A673 (cell line): Measurements from ENCODE around the gene ZNF688. TPM values are rescaled to one million over a fixed set of nuclear protein-coding genes. Genes with fewer than 3 reads are reported as not detected.

Experiments used
- BruUV-seq: library from RNA; stranded (reverse); fragments of 400-500 nt; replicated peaks from 2 replicates; lab custom pipeline; 2021; lab: Mats Ljungman, UMichigan
- CTCF ChIA-PET: fragments of 300-600 bp; sonication (Branson Sonifier 250); formaldehyde crosslinking; loops from one replicate; lab custom pipeline; 2022; ENCODE audit warnings: antibody characterized with exemption; lab: Charles Lee
- POLR2A ChIA-PET: fragments of 300-600 bp; sonication (Branson Sonifier 250); formaldehyde crosslinking; loops from one replicate; lab custom pipeline; 2022; ENCODE audit warnings: antibody characterized with exemption; ENCODE audit not compliant: low non-redundant PET; lab: Charles Lee
- DNase-seq: peaks from one replicate; pipeline ENCODE4 v3.0.0-alpha.2; 2015; ENCODE audit warnings: low spot score
- H3K27ac ChIP-seq: fragments of 200-600 bp; sonication (generic); 2 replicates; pipeline ENCODE4 v1.5.1; 2016; ENCODE audit warnings: mixed run types, low read depth, mild to moderate bottlenecking, mixed read lengths, antibody characterized with exemption, low read length; ENCODE audit not compliant: poor library complexity, severe bottlenecking
- H3K27me3 ChIP-seq: fragments of 200-600 bp; sonication (generic); replicated peaks from 2 replicates; pipeline ENCODE4 v1.6.1; 2017; ENCODE audit warnings: mixed run types, low read depth, mild to moderate bottlenecking, mixed read lengths, antibody characterized with exemption, low read length; ENCODE audit not compliant: insufficient read depth, poor library complexity
- H3K36me3 ChIP-seq: fragments of 200-600 bp; sonication (generic); 2 replicates; pipeline ENCODE4 v1.6.1; 2016; ENCODE audit warnings: mixed run types, mild to moderate bottlenecking, mixed read lengths, antibody characterized with exemption, low read length; ENCODE audit not compliant: insufficient read depth, poor library complexity, severe bottlenecking
- H3K4me1 ChIP-seq: fragments of 200-600 bp; sonication (generic); 2 replicates; pipeline ENCODE4 v1.6.1; 2017; ENCODE audit warnings: mixed run types, mild to moderate bottlenecking, mixed read lengths, antibody characterized with exemption, low read length; ENCODE audit not compliant: insufficient read depth, poor library complexity, severe bottlenecking
- H3K4me3 ChIP-seq: fragments of 200-600 bp; sonication (generic); 2 replicates; pipeline ENCODE4 v1.5.1; 2016; ENCODE audit warnings: low read depth, mixed run types, mild to moderate bottlenecking, mixed read lengths, low read length; ENCODE audit not compliant: poor library complexity, severe bottlenecking
- H3K9me3 ChIP-seq: fragments of 200-600 bp; sonication (generic); 2 replicates; pipeline ENCODE4 v1.6.1; 2016; ENCODE audit warnings: mixed run types, low read depth, mild to moderate bottlenecking, mixed read lengths, antibody characterized with exemption, low read length; ENCODE audit not compliant: poor library complexity, severe bottlenecking
- EZH2 ChIP-seq: fragments of 200-600 bp; sonication (generic); IDR thresholded peaks from 2 replicates; pipeline ENCODE4 v1.6.1; 2017; ENCODE audit warnings: borderline replicate concordance, low read depth, mild to moderate bottlenecking, mixed read lengths, antibody characterized with exemption, low read length; ENCODE audit not compliant: poor library complexity, severe bottlenecking
- intact Hi-C: fragments of 100-400 bp; cut with micrococcal nuclease; formaldehyde crosslinking; loops from one replicate; pipeline ENCODE4 v1.10.0; 2022; ENCODE audit not compliant: unreplicated experiment
- total RNA-seq: library from RNA; stranded (reverse); gene quantifications from 2 replicates; pipeline ENCODE4 v1.2.3, GENCODE V29; 2021
- TF ChIP-seq, protein P1 (sequence below): fragments of 300-800, 200-600 bp; sonication (generic); conservative IDR thresholded peaks from 2 replicates; pipeline ENCODE4 v1.5.1; 2017; ENCODE audit warnings: low read depth, mild to moderate bottlenecking, antibody characterized with exemption, low read length, moderate library complexity, mixed read lengths

The ZNF688 gene
- total RNA-seq, 1 experiment from 2014 or later = 8.5 TPM

DNA sequence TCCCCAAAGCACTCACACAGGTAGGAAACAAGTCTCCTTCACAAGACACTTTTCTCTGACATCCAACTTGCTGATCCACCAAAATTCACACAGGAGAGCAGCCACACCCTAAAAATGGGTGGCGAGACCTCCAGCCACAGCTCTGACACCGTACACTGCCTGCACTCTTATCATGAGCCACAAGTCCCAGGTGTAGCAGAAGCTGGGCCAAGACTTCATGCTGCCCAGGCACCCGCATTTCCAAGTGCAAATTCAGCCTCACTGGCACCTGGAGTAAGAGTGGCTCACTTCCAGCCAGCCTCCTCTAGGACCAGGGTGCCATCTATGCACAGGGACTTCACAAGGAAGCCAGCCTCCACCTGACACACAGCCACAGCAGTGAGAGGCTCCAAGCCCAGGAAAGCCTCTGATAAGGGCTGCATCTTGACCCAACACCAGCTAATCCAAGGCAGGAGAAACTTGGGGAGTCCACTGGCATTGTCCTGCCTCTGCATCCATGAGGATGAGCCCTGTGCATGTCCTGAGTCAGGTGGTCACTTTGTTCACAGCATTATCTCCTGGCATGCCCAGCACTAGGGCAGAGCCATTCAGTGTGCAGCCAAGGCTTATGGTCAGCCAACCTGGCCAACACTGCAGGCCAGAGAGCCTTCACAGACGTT lies 42.6 kb downstream of the ZNF688 start:
- intact Hi-C loops = no loop called here
- no peaks in the 10 kb centered on the region for H3K9me3 ChIP-seq
- H3K36me3 ChIP-seq = peaks cover 26% of the 10 kb centered on the region
- BruUV-seq = no TSS peak
- no peaks in the 10 kb centered on the region for H3K27me3 ChIP-seq
- peaks cover 12% of the 10 kb centered on the region for H3K4me1 ChIP-seq
- no peak for TF ChIP-seq EZH2
- TF ChIP-seq, protein P1, sequence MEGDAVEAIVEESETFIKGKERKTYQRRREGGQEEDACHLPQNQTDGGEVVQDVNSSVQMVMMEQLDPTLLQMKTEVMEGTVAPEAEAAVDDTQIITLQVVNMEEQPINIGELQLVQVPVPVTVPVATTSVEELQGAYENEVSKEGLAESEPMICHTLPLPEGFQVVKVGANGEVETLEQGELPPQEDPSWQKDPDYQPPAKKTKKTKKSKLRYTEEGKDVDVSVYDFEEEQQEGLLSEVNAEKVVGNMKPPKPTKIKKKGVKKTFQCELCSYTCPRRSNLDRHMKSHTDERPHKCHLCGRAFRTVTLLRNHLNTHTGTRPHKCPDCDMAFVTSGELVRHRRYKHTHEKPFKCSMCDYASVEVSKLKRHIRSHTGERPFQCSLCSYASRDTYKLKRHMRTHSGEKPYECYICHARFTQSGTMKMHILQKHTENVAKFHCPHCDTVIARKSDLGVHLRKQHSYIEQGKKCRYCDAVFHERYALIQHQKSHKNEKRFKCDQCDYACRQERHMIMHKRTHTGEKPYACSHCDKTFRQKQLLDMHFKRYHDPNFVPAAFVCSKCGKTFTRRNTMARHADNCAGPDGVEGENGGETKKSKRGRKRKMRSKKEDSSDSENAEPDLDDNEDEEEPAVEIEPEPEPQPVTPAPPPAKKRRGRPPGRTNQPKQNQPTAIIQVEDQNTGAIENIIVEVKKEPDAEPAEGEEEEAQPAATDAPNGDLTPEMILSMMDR = no peak
- ChIA-PET POLR2A (no interaction called here), CTCF (no interaction called here)
- DNase-seq = no peak
- H3K4me3 ChIP-seq = no peak overlapping the region
- no peak overlapping the region for H3K27ac ChIP-seq

DNA sequence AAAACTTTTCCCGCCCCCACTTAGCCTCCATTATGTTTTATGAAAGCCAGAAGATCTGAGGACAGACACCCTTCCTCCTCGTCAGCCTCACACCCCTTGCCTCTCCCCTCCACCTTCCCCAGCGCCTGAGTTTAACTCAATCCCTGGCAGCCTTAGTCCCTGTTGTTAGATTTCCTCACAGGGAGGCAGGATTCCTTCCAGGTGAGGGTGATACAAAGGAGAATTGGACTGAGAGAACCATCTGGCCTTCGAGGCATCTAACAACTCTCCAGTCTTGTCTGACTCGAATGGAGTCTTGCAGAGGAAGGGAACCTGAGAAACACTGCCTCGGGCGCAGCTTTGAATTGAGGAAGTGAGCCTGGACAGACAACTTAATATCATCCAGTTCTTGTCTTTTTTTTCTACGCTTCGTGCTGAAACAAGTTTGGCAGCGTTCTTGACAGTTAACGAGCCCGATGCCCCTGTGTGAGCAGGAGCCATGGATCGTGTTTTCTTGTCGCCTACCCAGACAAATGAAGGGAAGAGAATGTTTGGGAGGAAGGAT lies 43.8 kb downstream of the ZNF688 start:
- H3K4me3 ChIP-seq = peak overlapping the region; percentile 86

DNA sequence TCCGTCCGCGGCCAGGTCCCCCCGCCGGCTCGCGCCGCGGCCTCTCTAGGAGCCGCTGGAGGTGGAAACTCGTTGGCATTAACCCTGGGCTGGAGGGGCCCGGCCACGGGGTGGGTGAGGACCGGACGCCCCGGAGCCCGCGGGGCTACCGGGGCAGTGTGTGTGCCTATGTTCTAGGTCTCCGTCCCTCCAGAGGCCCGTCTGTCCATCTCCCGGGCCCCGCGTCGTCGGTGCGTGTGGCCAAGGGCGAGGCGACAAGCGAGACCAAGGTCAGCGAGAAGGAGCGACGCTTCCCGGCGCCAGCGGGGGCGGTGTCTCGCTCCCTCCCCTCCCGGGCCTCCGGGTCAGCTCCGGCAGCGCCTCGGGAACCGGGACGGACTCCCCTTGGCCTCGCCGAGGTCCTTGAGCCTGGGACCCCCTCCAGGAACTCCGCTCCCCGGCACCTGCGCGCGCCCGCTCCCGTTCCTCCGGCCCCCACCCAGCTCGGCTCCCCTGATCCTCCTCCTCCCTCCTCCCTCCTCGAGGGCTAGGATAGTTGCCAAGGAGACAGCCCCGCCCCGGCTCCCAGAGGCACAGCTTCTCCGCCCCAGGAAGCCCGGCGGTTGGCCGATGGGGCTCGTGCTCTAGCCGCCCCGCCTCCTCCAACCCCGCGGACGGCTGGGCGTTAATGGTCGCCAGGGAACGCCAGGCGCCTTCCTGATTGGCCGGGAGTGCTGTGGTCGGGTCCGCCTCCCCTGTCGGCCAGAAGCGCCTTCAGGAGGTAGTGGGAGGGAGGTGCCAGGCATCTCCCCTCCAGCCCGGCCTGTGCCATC lies 44.5 kb downstream of the ZNF688 start:
- TF ChIP-seq EZH2 = no peak
- TF ChIP-seq, protein P1 = peak; percentile 33; the same call in 1 of the 2 replicates
- peak overlapping the region; percentile 86 for H3K4me3 ChIP-seq
- BruUV-seq = no TSS peak
- ChIA-PET CTCF (interaction anchor here (0.7 to 1.1 kb wide), 2 partner anchors 9 to 71 kb away, joined by 3 to 5 read pairs; no protein-coding TSS in a partner anchor), POLR2A (interaction anchor here (0.6 kb wide), 2 partner anchors 39 to 612 kb away, joined by 3 to 5 read pairs; no protein-coding TSS in a partner anchor)
- H3K27ac ChIP-seq = peak overlapping the region; percentile 95
- H3K4me1 ChIP-seq = peaks cover 12% of the 10 kb centered on the region
- peak; percentile 99 for DNase-seq
- H3K36me3 ChIP-seq = peaks cover 18% of the 10 kb centered on the region
- H3K27me3 ChIP-seq = no peaks in the 10 kb centered on the region
- intact Hi-C loops = loop anchor here (1.0 kb wide), 1 partner anchor 131 kb away; the partner anchor contains the start of gene FBRS
- no peaks in the 10 kb centered on the region for H3K9me3 ChIP-seq

More for the DNA sequence above, 43.8 kb downstream of the ZNF688 start:
- TF ChIP-seq, protein P1 = no peak
- no peak for TF ChIP-seq EZH2
- Histone ChIP-seq H3K36me3 (peaks cover 24% of the 10 kb centered on the region), H3K9me3 (no peaks in the 10 kb centered on the region), H3K27me3 (no peaks in the 10 kb centered on the region), H3K27ac (peak overlapping the region; percentile 72), H3K4me1 (peaks cover 12% of the 10 kb centered on the region)
- intact Hi-C loops = loop anchor here (1.0 kb wide), 1 partner anchor 131 kb away; the partner anchor contains the start of gene FBRS
- POLR2A ChIA-PET = interaction anchor here (0.6 kb wide), 1 partner anchor 611 kb away, joined by 5 read pairs; no protein-coding TSS in a partner anchor
- BruUV-seq = TSS peak; percentile 92
- CTCF ChIA-PET = interaction anchor here (1.1 kb wide), 1 partner anchor 8 kb away, joined by 5 read pairs; no protein-coding TSS in a partner anchor
- no peak for DNase-seq
